Putamen (tissue), 1 donor: ENCODE measurements around the gene TOPAZ1.

Experiments used
- DNase-seq: peaks from one replicate; pipeline ENCODE4 v3.0.0-alpha.2; 2016; ENCODE audit warnings: low spot score

TOPAZ1 gene

DNA sequence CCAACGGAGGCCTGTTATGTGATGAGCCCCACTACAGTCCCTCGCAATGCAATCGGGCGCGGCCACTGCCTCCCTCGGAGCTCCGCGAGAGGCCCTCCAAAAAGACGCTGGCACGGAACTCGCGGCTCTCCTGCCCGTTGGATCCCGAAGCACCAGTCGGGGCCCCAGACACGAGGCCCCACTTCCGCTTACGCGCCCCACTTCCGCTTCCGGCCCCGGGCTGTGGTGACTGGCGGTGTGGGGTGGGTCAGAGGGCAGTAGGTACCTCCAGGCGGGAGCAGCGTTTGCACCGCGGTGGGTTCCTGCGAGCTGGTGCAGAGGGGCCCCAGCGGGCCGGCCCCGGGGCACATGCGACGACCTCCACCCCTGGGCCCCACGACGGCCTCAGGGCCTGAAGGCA, at the start of gene TOPAZ1:
Gene TOPAZ1 (plus strand): TSS at position 181 of the 400 bp plus-strand sequence. CDS start 168 bp downstream, at position 349.
- no peak for DNase-seq

- peak; percentile 87 for DNase-seq
These were observed 43.1 kb upstream of the TOPAZ1 start for GRCh38 chr3:44198284-44199269.

GRCh38 chr3:44206261-44206660, 35.4 kb upstream of the TOPAZ1 start:
- DNase-seq, result no peak

DNA sequence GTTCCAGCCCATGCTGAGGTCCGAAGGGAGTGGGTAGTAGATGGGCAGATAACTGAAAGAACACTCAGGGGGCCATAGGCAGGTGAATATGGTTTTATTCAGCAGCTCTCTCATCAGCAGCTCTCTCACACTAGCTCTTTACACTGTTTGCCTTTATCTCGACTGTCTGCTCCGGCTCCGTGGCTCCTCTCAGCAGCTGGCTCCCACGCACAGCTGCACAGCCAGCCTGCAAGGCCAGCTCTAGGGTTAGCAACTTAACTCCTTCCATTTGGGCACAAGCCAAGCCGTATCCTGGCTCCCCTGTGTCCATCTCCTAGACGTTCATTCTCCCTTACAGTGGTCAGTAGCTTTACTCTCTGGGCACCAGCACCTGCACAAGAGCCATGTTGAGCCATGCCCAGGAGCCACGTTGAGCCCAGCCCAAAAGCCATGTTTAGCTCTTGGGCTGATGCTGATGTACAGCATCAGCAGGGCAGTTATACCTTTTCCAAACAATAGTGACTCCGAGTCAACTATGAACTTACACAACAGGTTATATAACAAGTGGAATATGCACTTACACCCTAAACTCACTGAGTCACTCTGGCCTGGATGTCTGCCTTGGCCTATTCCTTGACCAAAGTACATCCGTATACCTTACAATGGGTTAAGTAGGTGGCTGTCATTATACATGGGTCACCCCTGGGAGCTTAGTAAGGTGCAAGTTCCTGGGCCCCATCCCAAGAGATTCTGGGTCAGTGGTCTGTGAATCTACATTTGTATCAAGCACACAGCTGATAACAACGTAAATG, 34.6 kb upstream of the TOPAZ1 start:
- no peak for DNase-seq

- DNase-seq, result no peak
These were observed 33.6 kb upstream of the TOPAZ1 start for GRCh38 chr3:44208086-44208485.

- DNase-seq, result no peak
These were observed 33.1 kb upstream of the TOPAZ1 start for GRCh38 chr3:44208568-44208967.

DNA sequence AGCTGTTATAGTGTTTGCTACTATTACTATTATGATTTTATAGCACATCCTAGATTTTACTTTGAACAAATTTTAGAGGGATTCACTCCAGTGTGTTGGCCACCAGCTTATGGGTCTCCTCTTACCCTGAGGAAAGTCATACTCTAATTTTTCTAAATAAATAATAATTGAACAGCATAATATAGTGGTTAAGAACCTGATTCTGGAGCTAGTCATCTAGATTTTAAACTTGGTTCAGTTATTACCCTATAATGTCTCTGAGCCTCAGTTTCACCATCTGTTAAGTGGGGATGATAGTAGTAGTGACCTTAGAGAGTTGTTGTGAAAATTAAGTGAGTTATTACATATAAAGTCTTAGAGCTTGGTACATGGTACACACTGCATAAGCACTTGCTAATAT, 30.7 kb upstream of the TOPAZ1 start:
- no peak for DNase-seq

DNA sequence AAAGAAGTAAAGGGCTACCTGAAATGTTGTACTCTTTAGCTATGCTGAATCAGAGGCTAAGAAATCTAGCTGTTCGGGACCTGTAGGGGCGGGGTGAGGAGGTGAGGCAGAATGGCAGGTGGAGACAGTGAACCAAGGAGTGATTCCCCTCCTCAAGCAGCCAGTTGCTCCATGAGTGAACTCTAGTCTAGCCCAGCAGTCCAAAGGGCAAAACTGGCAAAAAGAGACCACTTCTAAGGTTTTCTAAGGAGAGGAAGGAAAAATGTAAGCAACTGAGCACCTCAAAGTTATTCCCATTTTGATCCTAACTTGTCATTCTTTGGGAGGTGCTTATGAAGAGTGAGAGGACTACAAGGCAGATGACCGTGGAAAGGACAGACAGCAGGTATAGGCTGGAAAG, 19.3 kb upstream of the TOPAZ1 start:
- DNase-seq, result no peak

DNA sequence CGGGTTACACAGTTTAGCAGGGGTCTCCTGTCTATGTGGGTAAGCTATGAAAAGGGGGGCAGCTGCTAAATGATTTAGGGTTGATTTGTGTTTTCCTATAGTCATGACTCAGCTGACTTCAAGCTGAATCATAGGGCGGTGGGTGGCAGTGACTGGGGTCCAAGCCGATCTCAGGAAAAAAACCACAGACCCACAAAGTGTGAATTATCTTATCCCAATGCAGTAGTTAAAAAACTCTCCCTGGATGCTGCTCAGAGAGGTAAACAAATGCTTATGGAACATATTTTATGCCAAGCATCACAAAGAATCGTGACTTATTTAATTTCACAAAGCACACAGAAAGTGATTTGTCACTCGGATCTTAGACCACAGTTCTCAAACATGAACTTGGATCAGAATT, 18.4 kb upstream of the TOPAZ1 start:
- DNase-seq, result no peak

- DNase-seq, result no peak
These were observed 17.6 kb upstream of the TOPAZ1 start for GRCh38 chr3:44224131-44224530.

DNA sequence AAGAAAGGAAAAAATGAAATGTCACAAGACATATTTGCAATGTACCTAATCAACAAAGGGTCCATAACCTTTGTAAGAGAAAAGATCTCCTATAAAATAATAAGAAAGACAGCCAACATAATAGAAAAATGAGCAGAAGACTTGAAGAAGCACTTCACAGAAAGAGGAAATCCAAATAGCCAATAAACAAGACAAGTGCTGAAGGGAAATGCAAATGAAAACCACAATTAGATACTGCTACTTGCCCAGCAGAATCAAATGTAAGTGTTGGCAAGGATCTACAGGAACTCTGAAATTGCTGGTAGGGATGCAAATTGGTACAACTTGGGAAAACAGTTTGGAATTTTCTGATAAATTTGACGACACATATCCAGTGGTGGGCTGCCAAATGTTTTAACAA, 15.1 kb upstream of the TOPAZ1 start:
- DNase-seq, result no peak

DNA sequence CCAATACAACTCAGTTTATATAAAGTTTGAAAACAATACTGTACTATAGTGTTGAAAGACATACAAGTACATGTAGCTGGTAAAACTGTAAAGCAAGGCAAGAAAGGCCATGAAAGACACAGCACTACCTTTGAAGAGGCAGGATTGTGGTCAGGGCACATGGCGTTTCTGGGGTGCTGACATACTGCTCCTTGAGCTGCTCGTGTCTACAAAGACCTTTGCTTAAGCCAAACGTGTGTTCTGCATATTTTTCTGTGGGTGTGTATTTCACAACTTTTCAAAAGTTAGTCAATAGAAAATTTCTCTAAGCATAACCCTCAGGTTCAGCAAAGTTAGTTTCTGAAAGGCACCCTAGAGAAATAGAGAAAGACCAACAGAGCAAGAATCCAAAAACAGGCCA, 14.1 kb upstream of the TOPAZ1 start:
- DNase-seq, result no peak

GRCh38 chr3:44228900-44229299, 12.8 kb upstream of the TOPAZ1 start:
- DNase-seq, result no peak

GRCh38 chr3:44232407-44232806, 9.3 kb upstream of the TOPAZ1 start:
- no peak for DNase-seq

- no peak for DNase-seq
These were observed 6.9 kb upstream of the TOPAZ1 start for GRCh38 chr3:44234648-44235268.

DNA sequence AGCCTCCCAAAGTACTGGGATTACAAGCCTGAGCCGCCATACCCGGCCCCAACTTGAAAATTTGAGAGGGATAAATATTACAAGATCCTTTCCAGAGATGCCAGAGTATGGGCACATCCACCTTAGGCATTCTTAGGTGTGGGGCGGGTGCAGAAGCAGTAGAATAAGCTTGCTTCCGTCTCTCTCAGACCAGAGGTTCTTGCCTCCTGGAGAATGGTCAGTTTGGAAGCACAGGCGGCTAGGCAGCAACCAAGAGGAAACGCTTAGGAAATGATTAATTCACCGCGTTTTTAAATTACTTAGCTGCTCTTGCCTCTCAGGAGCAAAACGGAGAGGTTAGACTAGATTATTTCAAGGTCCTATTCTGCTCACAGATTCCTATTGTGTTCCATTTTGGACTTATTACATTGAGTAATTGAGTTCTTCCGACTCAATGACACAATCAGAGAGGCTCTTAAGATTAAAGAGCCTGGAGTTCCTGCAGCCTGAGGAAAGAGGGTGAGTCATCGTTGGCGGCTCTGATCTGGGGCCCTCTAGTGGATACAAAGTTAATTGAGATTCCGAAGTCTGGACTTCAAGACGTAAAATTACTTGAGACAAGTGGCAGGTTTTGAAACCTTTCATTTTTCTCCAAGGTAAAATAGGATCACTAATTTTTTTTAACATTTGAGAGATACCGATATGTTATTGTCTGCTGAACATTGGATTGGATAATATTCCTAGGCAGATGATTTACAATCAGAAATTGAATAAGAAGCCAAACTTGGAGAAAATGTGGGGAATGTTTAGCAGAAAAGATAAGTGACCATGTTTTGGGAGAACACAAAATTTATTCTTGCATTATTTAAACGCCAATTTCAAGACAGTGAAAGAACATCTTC, 5.8 kb upstream of the TOPAZ1 start:
- DNase-seq, result peak; percentile 65

DNA sequence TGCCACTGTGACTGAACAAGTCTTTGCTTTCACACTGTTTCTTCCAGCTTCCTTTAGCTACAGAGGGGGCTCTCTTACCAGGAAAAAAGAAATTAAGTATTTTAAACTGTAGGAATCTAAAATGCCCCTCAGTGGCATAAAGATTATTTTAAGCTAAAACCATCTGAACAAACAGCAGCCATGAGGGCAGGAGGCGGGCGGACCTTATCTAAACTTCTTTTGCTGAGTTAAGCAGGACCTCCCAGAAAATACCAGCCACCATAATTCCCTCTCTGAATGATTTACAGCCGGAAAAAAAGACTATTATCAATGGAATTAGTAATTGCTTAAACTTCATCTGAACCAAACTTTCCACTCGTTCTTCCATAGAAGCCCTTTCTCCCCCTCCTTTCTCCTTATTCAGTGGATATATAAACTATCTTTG, 5.2 kb upstream of the TOPAZ1 start:
- no peak for DNase-seq

DNA sequence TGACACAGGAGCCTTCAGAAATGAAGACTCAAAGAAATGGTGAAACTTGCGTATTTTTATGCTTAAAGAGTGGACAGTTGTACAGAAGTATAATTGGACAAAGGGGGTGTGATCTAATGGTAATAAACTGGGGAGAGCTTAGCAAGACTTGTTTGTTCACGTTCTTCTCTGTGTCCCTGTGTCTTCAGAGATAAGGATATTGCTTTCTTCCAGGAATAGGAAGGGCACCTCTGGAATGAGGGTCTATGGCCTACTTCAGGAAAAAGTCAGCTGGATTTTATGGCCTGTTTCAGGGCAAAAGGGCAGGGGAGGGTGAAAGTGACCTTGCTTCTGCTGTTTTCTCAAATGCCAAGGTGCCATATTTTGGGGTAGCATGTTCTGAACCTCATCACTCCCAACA, 4.5 kb upstream of the TOPAZ1 start:
- no peak for DNase-seq

GRCh38 chr3:44237665-44238064, 4.0 kb upstream of the TOPAZ1 start:
- DNase-seq, result no peak

DNA sequence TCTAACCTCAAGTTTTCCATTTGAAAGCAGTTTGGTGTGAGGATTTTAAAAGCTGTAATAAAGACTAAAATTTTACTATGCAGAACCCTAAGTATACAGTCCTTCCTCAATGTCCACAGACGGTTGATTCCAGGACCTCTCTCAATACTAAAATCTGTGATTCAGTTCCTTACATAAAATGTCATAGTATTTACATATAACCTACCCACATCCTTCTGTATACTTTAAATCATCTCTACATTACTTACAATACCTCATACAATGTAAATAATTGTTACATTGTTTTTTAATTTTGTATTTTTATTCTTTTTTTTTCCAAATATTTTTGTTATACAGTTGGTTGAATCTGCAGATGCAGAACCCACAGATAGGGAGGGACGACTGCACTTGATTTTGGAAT, 2.8 kb upstream of the TOPAZ1 start:
- no peak for DNase-seq

DNA sequence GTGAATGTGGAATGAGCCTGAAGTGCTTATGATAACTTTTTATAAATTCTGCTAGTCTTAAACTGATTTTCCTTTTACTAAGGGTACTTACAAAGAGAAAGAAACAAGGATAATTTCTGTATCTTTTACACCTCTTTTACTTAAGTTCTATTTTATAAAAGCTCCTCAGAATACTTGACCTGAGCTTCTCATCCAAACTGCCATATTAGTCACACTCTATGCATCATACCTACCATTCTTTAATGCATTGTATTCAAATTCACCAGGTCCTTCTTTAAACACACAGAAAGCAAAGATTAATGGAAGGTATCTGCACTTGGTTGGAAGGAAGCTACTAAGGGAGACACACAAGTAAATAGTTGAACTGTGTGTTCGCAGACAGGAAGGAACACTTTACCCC, 1.6 kb upstream of the TOPAZ1 start:
- DNase-seq, result no peak

- DNase-seq, result no peak
These were observed 1.0 kb downstream of the TOPAZ1 start for GRCh38 chr3:44242721-44243120.
